ENCODE data around the gene TAPBP. TPM values are rescaled to one million over a fixed set of nuclear protein-coding genes. Genes with fewer than 3 reads are reported as not detected.

Gene TAPBP
- total RNA-seq, 1 experiment from 2014 or later: 28.2 TPM

DNA sequence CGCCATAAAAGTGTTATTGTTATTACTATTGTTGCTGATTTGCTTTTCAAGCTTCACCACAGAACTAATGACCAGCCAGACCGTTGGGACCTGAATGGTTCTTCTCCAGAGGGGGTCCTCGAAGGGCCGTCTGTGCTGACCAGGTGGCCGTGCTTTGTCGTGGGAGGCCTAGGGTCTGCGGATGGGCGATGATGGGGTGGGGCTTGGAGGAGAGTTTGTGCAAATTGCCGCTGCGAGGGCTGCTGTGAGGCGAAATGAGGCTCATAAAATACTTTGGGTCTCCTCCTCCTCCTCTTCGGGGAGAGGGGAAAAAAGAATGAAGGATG is 9.7 kb upstream of the TAPBP start:
- H2BK5ac ChIP-seq (ENCODE audit: insufficient read length, low read length): no peak overlapping the region
- TF ChIP-seq CTCF (conservative IDR thresholded peaks at IDR 0.05): no peak
- peaks cover 0 to 3% of the 10 kb centered on the region in 2 experiments; a peak in 3 of 5 replicates for H3K9me3 Mint-ChIP-seq
- no peaks in the 10 kb centered on the region for H3K27me3 ChIP-seq (ENCODE audit: insufficient read depth, low read length)
- H2BK120ac ChIP-seq (ENCODE audit: low read depth, low read length, poor library complexity, severe bottlenecking): no peak overlapping the region
- peaks cover 43 to 45% of the 10 kb centered on the region in 2 experiments for H3K4me1 Mint-ChIP-seq
- H3K27ac Mint-ChIP-seq: peak overlapping the region; percentile 94 to 99 (median 96); a peak in 6 of 7 replicates
- H4K91ac ChIP-seq (ENCODE audit: insufficient read length, low read depth, low read length): no peak overlapping the region
- H3K27ac ChIP-seq (ENCODE audit: insufficient read length, low read depth, low read length): no peak overlapping the region
- H2BK15ac ChIP-seq (ENCODE audit: low read depth, low read length): no peak overlapping the region
- H3K23ac ChIP-seq (ENCODE audit: insufficient read length, low read depth, low read length): no peak overlapping the region
- H3K4ac ChIP-seq (ENCODE audit: low read depth, low read length): no peak overlapping the region
- peaks cover 18% of the 10 kb centered on the region for H3K23me2 ChIP-seq (ENCODE audit: insufficient read length, low read depth, low read length, poor library complexity, severe bottlenecking)
- no peaks in the 10 kb centered on the region; the same call in 1 of the 2 replicates for H3K27me3 Mint-ChIP-seq (ENCODE audit: low read depth)
- DNase-seq: peak; percentile 41
- no peak overlapping the region for H3T11ph ChIP-seq (ENCODE audit: low read length)
- peaks cover 8% of the 10 kb centered on the region; the same call in 1 of the 2 replicates for H3K79me2 ChIP-seq (ENCODE audit: insufficient read depth, low read length)
- H3K4me3 Mint-ChIP-seq: peak overlapping the region; percentile 95 to 100
- H3K18ac ChIP-seq (ENCODE audit: insufficient read length, low read depth, low read length): peak overlapping the region; percentile 9
- H4K5ac ChIP-seq (ENCODE audit: insufficient read length, low read depth, low read length): no peak overlapping the region
- H3K36me3 Mint-ChIP-seq (ENCODE audit: insufficient read depth in 1 of 3, low read depth in 3 of 3): peaks cover 28 to 32% (median 29%) of the 10 kb centered on the region in 3 experiments
- no peaks in the 10 kb centered on the region for H3K9me3 ChIP-seq (ENCODE audit: control insufficient read depth, low read depth, low read length)
- peaks cover 9% of the 10 kb centered on the region; the same call in 1 of the 2 replicates for H3K4me1 ChIP-seq (ENCODE audit: insufficient read depth, low read length)
- no peaks in the 10 kb centered on the region for H4K20me1 ChIP-seq (ENCODE audit: control insufficient read depth, insufficient read depth, insufficient read length)
- peaks cover 7% of the 10 kb centered on the region for H3K79me1 ChIP-seq (ENCODE audit: insufficient read depth, low read depth, low read length, poor library complexity, severe bottlenecking)
- H2AK5ac ChIP-seq (ENCODE audit: insufficient read length, low read length): no peak overlapping the region
- WGBS (ENCODE audit: extremely low coverage, insufficient read length, low lambda C conversion rate): no CpG with 5 or more reads among the region's 12 CpGs
- H2BK12ac ChIP-seq (ENCODE audit: insufficient read length, low read depth, low read length): no peak overlapping the region
- H2AFZ ChIP-seq (ENCODE audit: low read length): peak overlapping the region; percentile 60
- H3K14ac ChIP-seq (ENCODE audit: insufficient read depth, low read length): no peak overlapping the region; the same call in 1 of the 2 replicates
- no peak overlapping the region for H4K8ac ChIP-seq (replicated peaks; ENCODE audit: insufficient read length, low read depth, low read length)
- peak overlapping the region; percentile 93 for H3K4me2 ChIP-seq (ENCODE audit: insufficient read depth, insufficient read length, low read length)
- no peak overlapping the region for H3K56ac ChIP-seq (ENCODE audit: insufficient read length, low read depth, low read length)
- H2BK20ac ChIP-seq (ENCODE audit: low read depth, low read length, poor library complexity, severe bottlenecking): no peak overlapping the region
- H3K9ac ChIP-seq (ENCODE audit: extremely low read depth, insufficient read length, low read length): peak overlapping the region; percentile 53

Data from H9 (cell line).